ENCODE data around the gene SLC38A1. TPM values are rescaled to one million over a fixed set of nuclear protein-coding genes. Genes with fewer than 3 reads are reported as not detected.
"Not testable (repeated sequence)": the region's sequence is repeated elsewhere in the genome, so short reads cannot be mapped to it uniquely, and the experiment has no call there.

SLC38A1 gene
- total and polyA plus RNA-seq, 7 donors = 8.4 to 209 (median 149) TPM

DNA sequence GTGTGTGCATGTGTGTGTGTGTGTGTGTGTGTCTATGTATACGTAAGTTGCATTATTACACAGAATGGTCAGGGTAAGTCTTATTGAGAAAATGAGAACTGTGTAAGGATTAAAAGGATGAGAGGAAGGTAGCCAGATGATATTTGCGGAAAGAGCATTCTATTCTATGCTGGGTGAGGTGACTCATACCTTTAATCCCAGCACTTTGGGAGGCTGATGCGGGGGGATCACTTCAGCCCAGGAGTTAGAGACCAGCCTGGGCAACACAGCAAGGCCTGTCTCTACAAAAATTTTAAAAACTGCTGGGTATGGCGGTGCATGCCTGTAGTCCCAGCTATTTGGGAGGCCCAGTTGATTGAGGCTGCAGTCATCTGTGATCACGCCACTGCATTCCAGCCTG lies 103.7 kb downstream of the SLC38A1 start:
- no peak overlapping the region for H3K4me3 ChIP-seq
- H3K36me3 ChIP-seq = no peaks in the 10 kb centered on the region
- H3K27ac ChIP-seq = no peak overlapping the region
- peaks cover 0 to 17% (median 16%) of the 10 kb centered on the region in 4 donors for H3K4me1 ChIP-seq
- no peaks in the 10 kb centered on the region for H3K27me3 ChIP-seq
- WGBS, 2 donors = 95 to 97% methylated on average over 5 of the region's 5 CpGs
- TF ChIP-seq POLR2AphosphoS5 (IDR thresholded peaks at IDR 0.05) (no peak), POLR2A (IDR thresholded peaks at IDR 0.05) (no peak), EP300 (IDR thresholded peaks at IDR 0.05) (no peak)
- TF ChIP-seq, protein P1, sequence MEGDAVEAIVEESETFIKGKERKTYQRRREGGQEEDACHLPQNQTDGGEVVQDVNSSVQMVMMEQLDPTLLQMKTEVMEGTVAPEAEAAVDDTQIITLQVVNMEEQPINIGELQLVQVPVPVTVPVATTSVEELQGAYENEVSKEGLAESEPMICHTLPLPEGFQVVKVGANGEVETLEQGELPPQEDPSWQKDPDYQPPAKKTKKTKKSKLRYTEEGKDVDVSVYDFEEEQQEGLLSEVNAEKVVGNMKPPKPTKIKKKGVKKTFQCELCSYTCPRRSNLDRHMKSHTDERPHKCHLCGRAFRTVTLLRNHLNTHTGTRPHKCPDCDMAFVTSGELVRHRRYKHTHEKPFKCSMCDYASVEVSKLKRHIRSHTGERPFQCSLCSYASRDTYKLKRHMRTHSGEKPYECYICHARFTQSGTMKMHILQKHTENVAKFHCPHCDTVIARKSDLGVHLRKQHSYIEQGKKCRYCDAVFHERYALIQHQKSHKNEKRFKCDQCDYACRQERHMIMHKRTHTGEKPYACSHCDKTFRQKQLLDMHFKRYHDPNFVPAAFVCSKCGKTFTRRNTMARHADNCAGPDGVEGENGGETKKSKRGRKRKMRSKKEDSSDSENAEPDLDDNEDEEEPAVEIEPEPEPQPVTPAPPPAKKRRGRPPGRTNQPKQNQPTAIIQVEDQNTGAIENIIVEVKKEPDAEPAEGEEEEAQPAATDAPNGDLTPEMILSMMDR (IDR thresholded peaks at IDR 0.05) = no peak
- intact Hi-C loops (cut with DNase I) = no loop called here
- H3K9me3 ChIP-seq = no peaks in the 10 kb centered on the region
- no peak for DNase-seq

DNA sequence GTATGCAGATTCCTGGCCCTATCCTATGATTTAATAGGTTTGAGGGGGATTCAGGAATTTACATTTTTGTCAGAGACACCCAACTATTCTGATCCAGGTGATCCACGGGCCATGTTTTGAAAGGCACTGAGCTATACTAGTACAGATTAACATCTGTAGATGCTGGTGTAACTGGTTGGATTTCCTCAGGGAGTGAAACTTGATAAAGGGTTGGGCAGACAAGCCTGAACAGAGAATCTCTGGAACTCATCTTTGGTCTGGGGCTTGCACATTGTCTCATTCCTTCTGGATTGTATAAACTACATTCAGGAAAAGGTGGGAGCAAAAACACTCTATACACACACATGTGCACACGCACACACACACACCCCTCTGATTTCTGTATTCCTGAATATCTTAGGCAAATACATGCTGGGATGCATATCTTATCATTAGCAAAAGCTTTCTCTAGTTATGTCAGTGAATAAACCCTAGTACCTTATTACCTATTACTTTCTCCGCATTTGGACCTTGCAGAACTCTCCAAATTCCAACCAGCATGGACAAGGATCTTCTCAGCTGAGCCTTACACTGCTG lies 104.6 kb downstream of the SLC38A1 start:
- no peak for DNase-seq
- Histone ChIP-seq H3K36me3 (no peaks in the 10 kb centered on the region), H3K9me3 (no peaks in the 10 kb centered on the region), H3K27me3 (no peaks in the 10 kb centered on the region), H3K4me1 (peaks cover 0 to 25% (median 25%) of the 10 kb centered on the region in 4 donors), H3K4me3 (no peak overlapping the region), H3K27ac (no peak overlapping the region)
- TF ChIP-seq POLR2AphosphoS5 (IDR thresholded peaks at IDR 0.05) (no peak), POLR2A (IDR thresholded peaks at IDR 0.05) (no peak), EP300 (IDR thresholded peaks at IDR 0.05) (no peak)
- TF ChIP-seq, protein P1 (IDR thresholded peaks at IDR 0.05) = no peak
- WGBS, 2 donors = 63 to 86% methylated on average over 3 of the region's 3 CpGs
- intact Hi-C loops (cut with DNase I) = loop anchor here (5.0 kb wide), 1 partner anchor 43 kb away; no protein-coding TSS in a partner anchor

DNA sequence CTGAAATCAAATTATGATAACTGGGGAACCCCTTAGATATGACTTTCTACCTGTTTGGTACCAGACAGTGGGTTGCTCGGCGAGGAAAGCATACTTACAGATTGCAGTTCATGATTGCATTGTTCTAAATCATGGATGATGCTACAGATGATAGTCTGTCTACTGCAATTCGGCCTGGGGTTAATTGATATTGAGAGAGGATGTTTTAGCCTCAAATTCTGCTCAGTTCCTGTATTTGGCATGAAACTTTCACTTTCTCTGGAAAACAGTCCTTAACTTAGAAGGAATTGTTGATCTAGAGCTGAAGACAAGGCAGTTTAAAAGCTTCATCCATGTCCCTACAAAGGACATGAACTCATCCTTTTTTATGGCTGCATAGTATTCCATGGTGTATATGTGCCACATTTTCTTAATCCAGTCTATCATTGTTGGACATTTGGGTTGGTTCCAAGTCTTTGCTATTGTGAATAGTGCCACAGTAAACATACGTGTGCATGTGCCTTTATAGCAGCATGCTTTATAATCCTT lies 106.2 kb downstream of the SLC38A1 start:
- H3K27me3 ChIP-seq, H3K9me3 ChIP-seq, H3K4me3 ChIP-seq, DNase-seq, H3K36me3 ChIP-seq, H3K27ac ChIP-seq: not testable (repeated sequence)
- H3K4me1 ChIP-seq = peaks cover 0 to 42% (median 41%) of the 10 kb centered on the region in 4 donors
- 91% methylated on average over 3 to 4 of the region's 4 CpGs for WGBS, 2 donors
- intact Hi-C loops (cut with DNase I) = loop anchor here (5.0 kb wide), 1 partner anchor 45 kb away; no protein-coding TSS in a partner anchor

DNA sequence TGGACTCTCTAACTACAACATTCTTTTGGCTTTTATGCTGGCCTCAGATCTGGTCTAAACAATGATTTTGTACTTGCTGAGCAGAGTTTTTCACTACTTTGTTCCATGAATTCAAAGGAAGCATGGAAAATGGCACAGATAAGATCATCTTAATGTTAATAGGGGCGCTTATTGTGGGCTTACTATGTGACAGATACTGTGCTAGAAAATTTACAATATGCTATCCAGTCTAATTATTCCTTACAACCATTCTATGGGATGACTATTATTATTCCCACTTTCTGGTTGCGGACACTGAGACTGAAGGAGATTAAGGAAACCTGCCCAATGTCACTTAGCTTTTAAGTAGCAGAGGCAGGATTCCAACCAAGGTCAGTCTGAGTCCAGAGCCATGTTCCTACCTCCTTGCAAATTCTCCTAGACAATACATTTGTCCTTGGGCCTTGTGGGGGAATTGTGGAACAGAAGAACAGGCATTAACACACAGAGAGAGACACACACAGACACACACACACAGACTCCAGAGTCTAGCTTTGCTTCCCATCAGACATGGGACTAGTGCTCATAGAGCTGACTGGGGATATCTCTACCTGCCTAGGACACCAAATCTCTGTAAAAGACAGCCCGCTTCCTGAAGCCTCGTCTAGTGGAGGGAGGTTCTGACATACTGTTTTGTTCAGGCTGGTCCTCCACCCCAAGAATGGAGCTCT lies 107.7 kb downstream of the SLC38A1 start:
- peaks cover 0 to 49% (median 47%) of the 10 kb centered on the region in 4 donors for H3K4me1 ChIP-seq
- H3K27me3 ChIP-seq = no peaks in the 10 kb centered on the region
- H3K4me3 ChIP-seq = no peak overlapping the region
- H3K27ac ChIP-seq = peak overlapping the region; percentile 69 to 84 (median 77)
- 91 to 97% methylated on average over 4 of the region's 4 CpGs for WGBS, 2 donors
- no peaks in the 10 kb centered on the region for H3K9me3 ChIP-seq
- intact Hi-C loops (cut with DNase I) = loop anchor here (5.0 kb wide), 1 partner anchor 46 kb away; no protein-coding TSS in a partner anchor
- no peak for DNase-seq
- no peak for TF ChIP-seq EP300 (IDR thresholded peaks at IDR 0.05)
- TF ChIP-seq POLR2AphosphoS5 (IDR thresholded peaks at IDR 0.05) = no peak
- no peak for TF ChIP-seq POLR2A (IDR thresholded peaks at IDR 0.05)
- TF ChIP-seq, protein P1 (IDR thresholded peaks at IDR 0.05) = no peak
- H3K36me3 ChIP-seq = no peaks in the 10 kb centered on the region

All from sigmoid colon (tissue), 7 donors.